Measurements from ENCODE around the gene BATF2. TPM values are rescaled to one million over a fixed set of nuclear protein-coding genes. Genes with fewer than 3 reads are reported as not detected.

BATF2 gene
- total and polyA plus RNA-seq, 2 donors from 2014 or later = 5.9 to 8.8 TPM

DNA sequence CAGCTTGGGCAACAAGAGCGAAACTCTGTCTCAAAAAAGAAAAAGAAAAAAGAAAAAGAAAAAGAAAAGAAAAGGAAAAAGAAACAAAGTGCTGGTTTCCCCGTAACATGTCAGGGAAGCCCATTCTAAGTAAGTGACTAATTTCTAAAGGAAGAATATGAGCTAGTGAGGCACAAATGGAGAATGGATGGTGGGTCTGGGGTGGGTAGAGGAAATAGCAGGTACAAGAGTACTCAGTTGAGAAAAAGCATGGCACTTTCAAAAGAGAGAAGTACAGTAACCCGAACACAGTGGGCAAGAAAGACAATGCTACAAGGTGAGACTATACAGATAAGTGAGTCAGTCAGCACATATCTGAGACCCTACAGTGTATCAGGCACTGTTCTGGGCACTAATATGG, 29.4 kb downstream of the BATF2 start:
- H3K27me3 ChIP-seq (ENCODE audit: control insufficient read depth, insufficient read depth, low read length) = no peaks in the 10 kb centered on the region
- peaks cover 0 to 6% (median 4%) of the 10 kb centered on the region in 3 donors for H3K4me1 ChIP-seq (ENCODE audit: control insufficient read depth in 2 of 3, insufficient read depth in 2 of 3, low read depth in 1 of 3, low read length in 3 of 3)
- intact Hi-C loops (cut with DNase I) = no loop called here
- H3K9me3 ChIP-seq (ENCODE audit: control insufficient read depth in 2 of 3, insufficient read depth in 1 of 3, low read length in 3 of 3) = no peaks in the 10 kb centered on the region
- no peaks in the 10 kb centered on the region for H3K36me3 ChIP-seq (ENCODE audit: control insufficient read depth in 2 of 3, insufficient read depth in 3 of 3, low read length in 3 of 3)
- DNase-seq (no peak), FAIRE-seq (no peak)
- no peak overlapping the region for H3K9ac ChIP-seq (ENCODE audit: low read length in 3 of 3)
- no peak overlapping the region for H3K4me3 ChIP-seq (ENCODE audit: low read length in 3 of 3)
- no peak overlapping the region for H3K27ac ChIP-seq (ENCODE audit: low read depth in 2 of 2, low read length in 2 of 2)
- TF ChIP-seq, protein P1, sequence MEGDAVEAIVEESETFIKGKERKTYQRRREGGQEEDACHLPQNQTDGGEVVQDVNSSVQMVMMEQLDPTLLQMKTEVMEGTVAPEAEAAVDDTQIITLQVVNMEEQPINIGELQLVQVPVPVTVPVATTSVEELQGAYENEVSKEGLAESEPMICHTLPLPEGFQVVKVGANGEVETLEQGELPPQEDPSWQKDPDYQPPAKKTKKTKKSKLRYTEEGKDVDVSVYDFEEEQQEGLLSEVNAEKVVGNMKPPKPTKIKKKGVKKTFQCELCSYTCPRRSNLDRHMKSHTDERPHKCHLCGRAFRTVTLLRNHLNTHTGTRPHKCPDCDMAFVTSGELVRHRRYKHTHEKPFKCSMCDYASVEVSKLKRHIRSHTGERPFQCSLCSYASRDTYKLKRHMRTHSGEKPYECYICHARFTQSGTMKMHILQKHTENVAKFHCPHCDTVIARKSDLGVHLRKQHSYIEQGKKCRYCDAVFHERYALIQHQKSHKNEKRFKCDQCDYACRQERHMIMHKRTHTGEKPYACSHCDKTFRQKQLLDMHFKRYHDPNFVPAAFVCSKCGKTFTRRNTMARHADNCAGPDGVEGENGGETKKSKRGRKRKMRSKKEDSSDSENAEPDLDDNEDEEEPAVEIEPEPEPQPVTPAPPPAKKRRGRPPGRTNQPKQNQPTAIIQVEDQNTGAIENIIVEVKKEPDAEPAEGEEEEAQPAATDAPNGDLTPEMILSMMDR (IDR thresholded peaks at IDR 0.05; ENCODE audit: borderline replicate concordance, extremely low read depth, insufficient read depth) = no peak

DNA sequence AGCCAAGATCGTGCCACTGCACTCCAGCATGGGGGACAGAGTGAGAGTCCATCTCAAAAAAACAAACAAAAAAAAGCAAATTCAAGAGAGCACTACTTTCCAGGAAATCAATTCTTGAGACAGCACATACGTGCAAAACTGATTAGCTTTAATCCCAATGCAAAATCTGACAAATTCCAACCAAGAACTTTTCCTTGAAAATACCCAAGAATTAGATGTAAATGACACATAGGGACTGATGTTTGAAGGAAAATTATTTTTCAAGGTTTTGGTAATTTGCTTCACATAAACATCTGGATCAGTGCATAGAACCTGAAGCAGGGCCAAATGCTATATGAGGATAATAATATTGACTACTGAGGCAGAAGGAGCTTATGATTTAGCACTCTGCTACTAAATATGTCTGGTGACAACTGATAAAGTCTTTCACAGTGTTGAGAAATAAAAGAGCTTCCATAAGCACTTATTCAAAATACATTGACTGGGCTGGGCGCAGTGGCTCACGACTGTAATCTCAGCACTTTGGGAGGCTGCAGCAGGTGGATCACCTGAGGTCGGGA, 33.6 kb downstream of the BATF2 start:
- Histone ChIP-seq H3K36me3 (ENCODE audit: control insufficient read depth in 2 of 3, insufficient read depth in 3 of 3, low read length in 3 of 3) (no peaks in the 10 kb centered on the region), H3K4me3 (ENCODE audit: low read length in 3 of 3) (no peak overlapping the region), H3K27ac (ENCODE audit: low read depth in 2 of 2, low read length in 2 of 2) (no peak overlapping the region), H3K9ac (ENCODE audit: low read length in 3 of 3) (no peak overlapping the region), H3K9me3 (ENCODE audit: control insufficient read depth in 2 of 3, insufficient read depth in 1 of 3, low read length in 3 of 3) (no peaks in the 10 kb centered on the region), H3K27me3 (ENCODE audit: control insufficient read depth, insufficient read depth, low read length) (no peaks in the 10 kb centered on the region), H3K4me1 (ENCODE audit: control insufficient read depth in 2 of 3, insufficient read depth in 2 of 3, low read depth in 1 of 3, low read length in 3 of 3) (no peaks in the 10 kb centered on the region)
- no peak for FAIRE-seq
- intact Hi-C loops (cut with DNase I) = no loop called here
- DNase-seq = no peak
- TF ChIP-seq, protein P1 (IDR thresholded peaks at IDR 0.05; ENCODE audit: borderline replicate concordance, extremely low read depth, insufficient read depth) = no peak

DNA sequence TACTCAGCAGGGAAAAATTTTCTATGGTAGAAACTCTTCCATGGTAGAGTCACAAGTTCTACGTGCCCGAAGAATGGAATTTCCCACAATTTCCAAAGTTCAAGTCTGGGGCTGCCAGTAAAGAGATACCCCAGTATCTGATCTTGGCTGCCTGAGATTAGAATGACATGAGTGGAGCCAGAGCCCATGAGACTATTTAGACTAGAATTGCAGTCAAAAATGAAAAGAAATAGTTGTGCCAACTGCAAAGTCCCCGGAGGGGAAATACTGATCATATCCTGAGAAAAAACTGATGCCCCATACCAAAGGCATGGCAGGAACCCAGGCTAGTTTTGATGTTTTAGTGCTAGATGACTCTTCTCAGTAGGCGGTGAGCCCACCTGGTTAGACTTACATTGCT, 36.1 kb downstream of the BATF2 start:
- FAIRE-seq = no peak
- no peaks in the 10 kb centered on the region for H3K4me1 ChIP-seq (ENCODE audit: control insufficient read depth in 2 of 3, insufficient read depth in 2 of 3, low read depth in 1 of 3, low read length in 3 of 3)
- intact Hi-C loops (cut with DNase I) = no loop called here
- no peaks in the 10 kb centered on the region for H3K9me3 ChIP-seq (ENCODE audit: control insufficient read depth in 2 of 3, insufficient read depth in 1 of 3, low read length in 3 of 3)
- no peaks in the 10 kb centered on the region for H3K36me3 ChIP-seq (ENCODE audit: control insufficient read depth in 2 of 3, insufficient read depth in 3 of 3, low read length in 3 of 3)
- no peak overlapping the region for H3K27ac ChIP-seq (ENCODE audit: low read depth in 2 of 2, low read length in 2 of 2)
- no peak for DNase-seq
- no peak overlapping the region for H3K9ac ChIP-seq (ENCODE audit: low read length in 3 of 3)
- TF ChIP-seq, protein P1 (IDR thresholded peaks at IDR 0.05; ENCODE audit: borderline replicate concordance, extremely low read depth, insufficient read depth) = no peak
- no peak overlapping the region for H3K4me3 ChIP-seq (ENCODE audit: low read length in 3 of 3)
- no peaks in the 10 kb centered on the region for H3K27me3 ChIP-seq (ENCODE audit: control insufficient read depth, insufficient read depth, low read length)

DNA sequence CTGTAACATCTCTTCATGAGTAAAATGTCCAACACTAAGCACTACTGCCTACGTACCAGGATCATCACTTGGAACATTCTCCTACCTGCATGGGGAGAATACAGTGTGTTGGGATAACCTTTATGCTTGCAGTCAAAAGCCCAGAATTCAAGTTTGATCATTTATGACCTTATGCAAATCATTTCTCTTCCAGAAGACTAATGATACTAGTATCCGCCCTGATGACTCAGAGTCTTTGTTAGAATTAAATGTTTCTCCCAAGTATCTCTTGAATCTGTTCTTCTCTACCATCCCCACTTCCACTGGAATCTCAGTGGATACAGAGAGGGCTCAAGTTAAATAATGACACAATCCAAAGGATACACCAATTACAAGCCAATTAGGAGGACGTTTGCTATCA, 37.3 kb downstream of the BATF2 start:
- intact Hi-C loops (cut with DNase I) = no loop called here

More for the DNA sequence above, 37.3 kb downstream of the BATF2 start:
- no peak for DNase-seq
- Histone ChIP-seq H3K4me1 (ENCODE audit: control insufficient read depth in 2 of 3, insufficient read depth in 2 of 3, low read depth in 1 of 3, low read length in 3 of 3) (peaks cover 0 to 2% (median 0%) of the 10 kb centered on the region in 3 donors), H3K36me3 (ENCODE audit: control insufficient read depth in 2 of 3, insufficient read depth in 3 of 3, low read length in 3 of 3) (no peaks in the 10 kb centered on the region), H3K9me3 (ENCODE audit: control insufficient read depth in 2 of 3, insufficient read depth in 1 of 3, low read length in 3 of 3) (no peaks in the 10 kb centered on the region), H3K27ac (ENCODE audit: low read depth in 2 of 2, low read length in 2 of 2) (no peak overlapping the region), H3K27me3 (ENCODE audit: control insufficient read depth, insufficient read depth, low read length) (no peaks in the 10 kb centered on the region), H3K9ac (ENCODE audit: low read length in 3 of 3) (no peak overlapping the region), H3K4me3 (ENCODE audit: low read length in 3 of 3) (no peak overlapping the region)
- TF ChIP-seq, protein P1 (IDR thresholded peaks at IDR 0.05; ENCODE audit: borderline replicate concordance, extremely low read depth, insufficient read depth) = no peak
- FAIRE-seq = no peak

All from kidney (tissue), 14 donors.